HepG2 (cell line): ENCODE measurements around the gene CEP78. TPM values are rescaled to one million over a fixed set of nuclear protein-coding genes. Genes with fewer than 3 reads are reported as not detected.

Experiments used
- ATF7 ChIP-seq, 2 experiments: fragments of 450-650 bp in 1 of 2; sonication (generic) in 1 of 2; formaldehyde crosslinking in 1 of 2; IDR thresholded peaks; 2 replicates each; pipeline versions ENCODE4 v1.4.0 to v1.6.1; 2016 to 2020; ENCODE audit warnings: antibody characterized with exemption in 1 of 2, mild to moderate bottlenecking in 1 of 2, missing genetic modification reagents in 1 of 2
- CBX2 ChIP-seq, 2 experiments: fragments of 200-600 bp in 1 of 2; sonication (generic); formaldehyde crosslinking in 1 of 2; IDR thresholded peaks; 2 replicates each; pipeline versions ENCODE4 v1.7.0 to v1.8.1; 2018 to 2022; ENCODE audit warnings: low read depth in 2 of 2, low read length in 1 of 2, mild to moderate bottlenecking in 1 of 2, missing genetic modification reagents in 1 of 2
- CEBPG ChIP-seq: IDR thresholded peaks from 2 replicates; pipeline ENCODE4 v1.6.1; 2016
- DR1 ChIP-seq: sonication (generic); formaldehyde crosslinking; IDR thresholded peaks from 2 replicates; pipeline ENCODE4 v1.8.0; 2021; ENCODE audit warnings: mild to moderate bottlenecking, missing genetic modification reagents, inconsistent platforms
- FIP1L1 ChIP-seq: fragments of 200-400 bp; formaldehyde crosslinking; IDR thresholded peaks from 2 replicates; pipeline ENCODE4 v1.6.1; 2018; ENCODE audit warnings: low read depth, mild to moderate bottlenecking, low read length, moderate library complexity, borderline replicate concordance; ENCODE audit not compliant: insufficient read depth
- FOSL2 ChIP-seq: sonication (generic); formaldehyde crosslinking; IDR thresholded peaks from 2 replicates; pipeline ENCODE4 v1.4.0; 2020; ENCODE audit warnings: missing genetic modification reagents
- GATA4 ChIP-seq: sonication (generic); IDR thresholded peaks from 2 replicates; pipeline ENCODE4 v1.6.1; 2016; ENCODE audit warnings: antibody characterized with exemption, low read depth, borderline replicate concordance
- KDM2A ChIP-seq: sonication (generic); formaldehyde crosslinking; IDR thresholded peaks from 2 replicates; pipeline ENCODE4 v1.4.0; 2020; ENCODE audit warnings: low read depth, missing genetic modification reagents, borderline replicate concordance
- MAF1 ChIP-seq: sonication (generic); formaldehyde crosslinking; IDR thresholded peaks from 2 replicates; pipeline ENCODE4 v1.5.0; 2020; ENCODE audit warnings: missing genetic modification reagents, borderline replicate concordance
- MXD4 ChIP-seq: IDR thresholded peaks from 2 replicates; pipeline ENCODE4 v1.6.1; 2016; ENCODE audit warnings: mild to moderate bottlenecking, missing biosample characterization, missing genetic modification reagents
- SATB2 ChIP-seq: sonication (generic); formaldehyde crosslinking; IDR thresholded peaks from 2 replicates; pipeline ENCODE4 v1.5.0; 2020; ENCODE audit warnings: missing genetic modification reagents
- SP140L ChIP-seq: sonication (generic); formaldehyde crosslinking; IDR thresholded peaks from 2 replicates; pipeline ENCODE4 v1.4.0; 2020; ENCODE audit warnings: missing genetic modification reagents, borderline replicate concordance
- SPEN ChIP-seq: sonication (generic); formaldehyde crosslinking; IDR thresholded peaks from 2 replicates; pipeline ENCODE4 v1.5.1; 2020; ENCODE audit warnings: low read depth, mild to moderate bottlenecking, missing genetic modification reagents
- U2AF2 ChIP-seq: fragments of 200-400 bp; formaldehyde crosslinking; IDR thresholded peaks from 2 replicates; pipeline ENCODE4 v1.6.1; 2017; ENCODE audit warnings: low read depth, mild to moderate bottlenecking, low read length
- ZBTB1 ChIP-seq: sonication (generic); formaldehyde crosslinking; IDR thresholded peaks from 2 replicates; pipeline ENCODE4 v1.4.0; 2020; ENCODE audit warnings: missing genetic modification reagents, borderline replicate concordance
- ZNF264 ChIP-seq: sonication (generic); formaldehyde crosslinking; IDR thresholded peaks from 2 replicates; pipeline ENCODE4 v1.4.0; 2020; ENCODE audit warnings: missing genetic modification reagents
- ZNF496 ChIP-seq: sonication (generic); formaldehyde crosslinking; IDR thresholded peaks from 2 replicates; pipeline ENCODE4 v1.8.1; 2023; ENCODE audit warnings: mild to moderate bottlenecking, moderate library complexity, missing genetic modification reagents; ENCODE audit not compliant: insufficient replicate concordance
- ZNF558 ChIP-seq: sonication (generic); formaldehyde crosslinking; IDR thresholded peaks from 2 replicates; pipeline ENCODE4 v1.9.0; 2022; ENCODE audit warnings: mild to moderate bottlenecking, missing genetic modification reagents, borderline replicate concordance
- ZNF724P ChIP-seq: sonication (generic); formaldehyde crosslinking; IDR thresholded peaks from 2 replicates; pipeline ENCODE4 v1.8.0; 2022; ENCODE audit warnings: missing genetic modification reagents, borderline replicate concordance
- ZNF746 ChIP-seq: sonication (generic); formaldehyde crosslinking; IDR thresholded peaks from 2 replicates; pipeline ENCODE4 v1.8.0; 2022; ENCODE audit warnings: mild to moderate bottlenecking, missing genetic modification reagents
- polyA plus RNA-seq, 8 experiments: library from polyadenylated mRNA; depleted of rRNA in 3 of 8; stranded (reverse) in 7 of 8; unstranded in 1 of 8; fragments of >200 nt; fragmentation: Illumina TruSeq in 4 of 8; extraction: Trizol in 4 of 8; gene quantifications; 2 replicates each; pipeline versions ENCODE4 v1.2.1 to v1.2.3, GENCODE V29; 2011 to 2016; ENCODE audit warnings: low read depth in 4 of 8, missing spikeins in 1 of 8, mixed read lengths in 1 of 8; ENCODE audit not compliant: insufficient read depth in 1 of 8
- total RNA-seq, 5 experiments: library from RNA; depleted of rRNA; stranded (reverse); fragments of >200 nt; fragmentation: Illumina TruSeq; extraction: Trizol; gene quantifications; 2 replicates each; pipeline ENCODE4 v1.2.3, GENCODE V29; 2016; ENCODE audit warnings: low read depth in 1 of 5
- TF ChIP-seq, protein P1 (sequence below): IDR thresholded peaks from 2 replicates; pipeline ENCODE4 v1.6.1; 2016; ENCODE audit warnings: low read depth, control low read depth
- TF ChIP-seq, protein P2 (sequence below): sonication (generic); formaldehyde crosslinking; IDR thresholded peaks from 2 replicates; pipeline ENCODE4 v1.8.1; 2023; ENCODE audit warnings: mild to moderate bottlenecking, missing genetic modification reagents
- TF ChIP-seq, protein P3 (sequence below): IDR thresholded peaks from 2 replicates; pipeline ENCODE4 v1.6.1; 2016; ENCODE audit warnings: missing genetic modification reagents, missing compliant biosample characterization
- TF ChIP-seq, protein P4 (sequence below): sonication (generic); formaldehyde crosslinking; IDR thresholded peaks from 2 replicates; pipeline ENCODE4 v1.5.0; 2020; ENCODE audit warnings: mild to moderate bottlenecking, low read depth, missing genetic modification reagents, borderline replicate concordance
- TF ChIP-seq, protein P5 (sequence below): sonication (generic); formaldehyde crosslinking; IDR thresholded peaks from 2 replicates; pipeline ENCODE4 v1.4.0; 2020; ENCODE audit warnings: mild to moderate bottlenecking, missing genetic modification reagents

Gene CEP78
- total and polyA plus RNA-seq, 2 of the 13 experiments (the other 11 are each of a cell fraction or from before 2014, with no cell fraction given) = 5.1 to 30.8 TPM

DNA sequence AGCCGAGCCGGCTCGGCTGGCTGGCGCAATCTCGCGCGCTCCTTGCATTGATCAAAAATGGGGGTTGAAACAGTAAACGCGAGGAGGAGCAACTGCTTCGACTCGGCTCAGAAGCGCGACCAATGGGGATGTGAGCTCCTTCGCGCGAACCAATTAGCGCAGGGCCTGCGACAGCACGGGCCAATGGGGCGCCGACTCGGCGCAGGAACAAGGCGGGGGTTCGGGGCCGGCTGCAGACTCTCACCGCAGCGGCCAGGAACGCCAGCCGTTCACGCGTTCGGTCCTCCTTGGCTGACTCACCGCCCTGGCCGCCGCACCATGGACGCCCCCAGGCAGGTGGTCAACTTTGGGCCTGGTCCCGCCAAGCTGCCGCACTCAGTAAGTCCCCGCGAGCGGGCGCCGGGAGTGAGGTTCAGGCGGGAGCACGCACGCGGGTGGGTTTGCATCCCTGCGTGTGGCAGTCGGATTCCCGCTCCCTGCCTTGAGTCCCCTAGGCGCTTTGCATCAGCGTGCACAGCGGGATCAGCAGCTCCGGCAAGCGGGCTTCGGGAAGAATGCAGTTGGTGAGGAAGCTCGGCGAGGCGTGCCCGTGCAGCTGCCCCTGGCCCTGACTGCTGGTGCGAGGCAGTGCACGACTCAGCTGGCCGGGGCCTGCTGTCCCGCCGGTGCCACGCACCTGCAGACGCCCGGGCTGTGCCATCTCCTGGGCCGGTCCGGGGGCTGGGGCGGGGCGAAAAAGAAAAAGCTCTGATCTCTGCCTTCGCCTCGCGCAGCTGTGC lies 61.2 kb downstream of the CEP78 start, which contains the start of gene PSAT1 (continued):
- TF ChIP-seq CBX2 (IDR thresholded peaks at IDR 0.05; ENCODE audit: low read depth, low read length) (no peak), CBX2 (CRISPR knock-in tag; IDR thresholded peaks at IDR 0.05; ENCODE audit: low read depth) (no peak), SATB2 (CRISPR knock-in tag) (peak; percentile 96), ZNF558 (peak; percentile 67; the same call in 1 of the 2 replicates), U2AF2 (no peak), ZBTB1 (peak; percentile 32; the same call in 1 of the 2 replicates), ZNF496 (CRISPR knock-in tag) (no peak), MAF1 (CRISPR knock-in tag) (peak; percentile 49; the same call in 1 of the 2 replicates), MXD4 (CRISPR knock-in tag) (peak; percentile 52; the same call in 1 of the 2 replicates), ATF7 (IDR thresholded peaks at IDR 0.05) (no peak), ATF7 (CRISPR knock-in tag; IDR thresholded peaks at IDR 0.05) (no peak), FIP1L1 (no peak), FOSL2 (CRISPR knock-in tag) (peak; percentile 91), ZNF264 (CRISPR knock-in tag) (peak; percentile 44; the same call in 1 of the 2 replicates), CEBPG (CRISPR knock-in tag) (peak; percentile 100), SP140L (CRISPR knock-in tag) (0 out of 2 replicates have a peak, but pooled peaks have one; percentile 52), ZNF746 (CRISPR knock-in tag) (0 out of 2 replicates have a peak, but pooled peaks have one; percentile 36), ZNF724P (CRISPR knock-in tag) (no peak), SPEN (CRISPR knock-in tag) (no peak; the same call in 1 of the 2 replicates), GATA4 (no peak; the same call in 1 of the 2 replicates), KDM2A (CRISPR knock-in tag) (peak; percentile 88), DR1 (CRISPR knock-in tag) (peak; percentile 94; the same call in 1 of the 2 replicates)
- TF ChIP-seq, protein P1, sequence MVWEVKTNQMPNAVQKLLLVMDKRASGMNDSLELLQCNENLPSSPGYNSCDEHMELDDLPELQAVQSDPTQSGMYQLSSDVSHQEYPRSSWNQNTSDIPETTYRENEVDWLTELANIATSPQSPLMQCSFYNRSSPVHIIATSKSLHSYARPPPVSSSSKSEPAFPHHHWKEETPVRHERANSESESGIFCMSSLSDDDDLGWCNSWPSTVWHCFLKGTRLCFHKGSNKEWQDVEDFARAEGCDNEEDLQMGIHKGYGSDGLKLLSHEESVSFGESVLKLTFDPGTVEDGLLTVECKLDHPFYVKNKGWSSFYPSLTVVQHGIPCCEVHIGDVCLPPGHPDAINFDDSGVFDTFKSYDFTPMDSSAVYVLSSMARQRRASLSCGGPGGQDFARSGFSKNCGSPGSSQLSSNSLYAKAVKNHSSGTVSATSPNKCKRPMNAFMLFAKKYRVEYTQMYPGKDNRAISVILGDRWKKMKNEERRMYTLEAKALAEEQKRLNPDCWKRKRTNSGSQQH = peak; percentile 61; the same call in 1 of the 2 replicates
- TF ChIP-seq, protein P2, sequence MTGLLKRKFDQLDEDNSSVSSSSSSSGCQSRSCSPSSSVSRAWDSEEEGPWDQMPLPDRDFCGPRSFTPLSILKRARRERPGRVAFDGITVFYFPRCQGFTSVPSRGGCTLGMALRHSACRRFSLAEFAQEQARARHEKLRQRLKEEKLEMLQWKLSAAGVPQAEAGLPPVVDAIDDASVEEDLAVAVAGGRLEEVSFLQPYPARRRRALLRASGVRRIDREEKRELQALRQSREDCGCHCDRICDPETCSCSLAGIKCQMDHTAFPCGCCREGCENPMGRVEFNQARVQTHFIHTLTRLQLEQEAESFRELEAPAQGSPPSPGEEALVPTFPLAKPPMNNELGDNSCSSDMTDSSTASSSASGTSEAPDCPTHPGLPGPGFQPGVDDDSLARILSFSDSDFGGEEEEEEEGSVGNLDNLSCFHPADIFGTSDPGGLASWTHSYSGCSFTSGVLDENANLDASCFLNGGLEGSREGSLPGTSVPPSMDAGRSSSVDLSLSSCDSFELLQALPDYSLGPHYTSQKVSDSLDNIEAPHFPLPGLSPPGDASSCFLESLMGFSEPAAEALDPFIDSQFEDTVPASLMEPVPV (CRISPR knock-in tag) = peak; percentile 57; the same call in 1 of the 2 replicates
- TF ChIP-seq, protein P3, sequence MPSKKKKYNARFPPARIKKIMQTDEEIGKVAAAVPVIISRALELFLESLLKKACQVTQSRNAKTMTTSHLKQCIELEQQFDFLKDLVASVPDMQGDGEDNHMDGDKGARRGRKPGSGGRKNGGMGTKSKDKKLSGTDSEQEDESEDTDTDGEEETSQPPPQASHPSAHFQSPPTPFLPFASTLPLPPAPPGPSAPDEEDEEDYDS = peak; percentile 94
- TF ChIP-seq, protein P4, sequence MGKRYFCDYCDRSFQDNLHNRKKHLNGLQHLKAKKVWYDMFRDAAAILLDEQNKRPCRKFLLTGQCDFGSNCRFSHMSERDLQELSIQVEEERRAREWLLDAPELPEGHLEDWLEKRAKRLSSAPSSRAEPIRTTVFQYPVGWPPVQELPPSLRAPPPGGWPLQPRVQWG (CRISPR knock-in tag) = no peak
- TF ChIP-seq, protein P5, sequence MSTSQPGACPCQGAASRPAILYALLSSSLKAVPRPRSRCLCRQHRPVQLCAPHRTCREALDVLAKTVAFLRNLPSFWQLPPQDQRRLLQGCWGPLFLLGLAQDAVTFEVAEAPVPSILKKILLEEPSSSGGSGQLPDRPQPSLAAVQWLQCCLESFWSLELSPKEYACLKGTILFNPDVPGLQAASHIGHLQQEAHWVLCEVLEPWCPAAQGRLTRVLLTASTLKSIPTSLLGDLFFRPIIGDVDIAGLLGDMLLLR (CRISPR knock-in tag) = no peak
